SK-N-SH (cell line): ENCODE results near the gene TMEM161B.
"Not testable (repeated sequence)": the region's sequence is repeated elsewhere in the genome, so short reads cannot be mapped to it uniquely, and the experiment has no call there.

ENCODE experiments used
- CTCF ChIP-seq: fragments of 200-600 bp; sonication (generic); IDR thresholded peaks from 2 replicates; pipeline ENCODE4 v1.6.1; 2017; ENCODE audit warnings: antibody characterized with exemption, mild to moderate bottlenecking, moderate library complexity
- EP300 ChIP-seq, 2 experiments: IDR thresholded peaks; 2 replicates each; pipeline versions ENCODE4 v1.4.0 to v1.6.1; 2012; ENCODE audit warnings: borderline replicate concordance in 1 of 2, low read depth in 1 of 2, low read length in 1 of 2
- EZH2phosphoT487 ChIP-seq: fragments of 200-600 bp; sonication (generic); IDR thresholded peaks from 2 replicates; pipeline ENCODE4 v1.6.1; 2017; ENCODE audit warnings: low read depth, mixed run types, mild to moderate bottlenecking, antibody characterized with exemption, moderate library complexity, borderline replicate concordance
- FOSL2 ChIP-seq: IDR thresholded peaks from 2 replicates; pipeline ENCODE4 v1.4.0; 2012; ENCODE audit warnings: low read depth, mild to moderate bottlenecking, moderate library complexity, borderline replicate concordance
- GABPA ChIP-seq: IDR thresholded peaks from 2 replicates; pipeline ENCODE4 v1.4.0; 2012; ENCODE audit warnings: low read depth, mild to moderate bottlenecking
- IRF3 ChIP-seq: fragments of 150-350 bp; IDR thresholded peaks from 2 replicates; pipeline ENCODE4 v1.6.1; 2016; ENCODE audit warnings: mild to moderate bottlenecking, low read depth, low read length
- PBX3 ChIP-seq: IDR thresholded peaks from 2 replicates; pipeline ENCODE4; 2012
- REST ChIP-seq: IDR thresholded peaks from 2 replicates; pipeline ENCODE4 v1.6.1; 2012; ENCODE audit warnings: mild to moderate bottlenecking, low read depth, low read length, moderate library complexity
- SIN3A ChIP-seq: IDR thresholded peaks from 2 replicates; pipeline ENCODE4 v1.6.1; 2012; ENCODE audit warnings: low read depth, mild to moderate bottlenecking, low read length, moderate library complexity, borderline replicate concordance

GRCh38 chr5:88177486-88177885 lies 91.2 kb downstream of the TMEM161B start:
- not testable (repeated sequence) for TF ChIP-seq EZH2phosphoT487; GABPA; SIN3A; PBX3; IRF3; EP300 (IDR thresholded peaks at IDR 0.05; ENCODE audit: borderline replicate concordance in 1 of 2, low read depth in 1 of 2, low read length in 1 of 2); FOSL2; CTCF; REST
